ENCODE measurements around the gene LRP1B.
A peak's percentile ranks its signal among the peaks of the same experiment; 100 is the strongest.

Gene LRP1B

DNA sequence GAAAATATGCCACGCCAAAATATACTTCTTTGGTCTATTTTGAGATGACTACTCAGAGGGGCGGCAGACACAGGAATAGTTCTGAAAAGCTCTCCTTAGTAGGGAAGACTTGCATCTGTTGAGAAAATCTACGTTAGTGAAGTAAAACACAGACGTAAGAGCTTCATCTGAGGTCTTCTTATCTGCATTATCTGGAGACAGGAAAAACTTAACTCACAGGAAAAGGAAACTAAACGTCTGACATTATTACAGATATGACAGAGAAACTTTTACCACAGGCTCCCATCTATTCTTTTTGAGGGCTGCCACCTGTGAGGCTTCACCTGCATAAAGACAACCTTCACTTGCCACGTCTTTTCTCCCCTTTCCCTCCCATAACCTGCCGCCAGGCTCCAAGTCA is 1295.7 kb downstream of the LRP1B start:
- TF ChIP-seq FOXM1 (IDR thresholded peaks at IDR 0.05; ENCODE audit: borderline replicate concordance, low read depth) (no peak), TCF12 (IDR thresholded peaks at IDR 0.05; ENCODE audit: low read depth) (no peak), MAX (IDR thresholded peaks at IDR 0.05) (no peak), NFIC (IDR thresholded peaks at IDR 0.05) (no peak), YY1 (IDR thresholded peaks at IDR 0.05; ENCODE audit: low read depth) (no peak), TEAD4 (IDR thresholded peaks at IDR 0.05) (no peak), CREB1 (IDR thresholded peaks at IDR 0.05; ENCODE audit: low read depth) (no peak), EP300 (IDR thresholded peaks at IDR 0.05; ENCODE audit: borderline replicate concordance) (no peak), ZBTB7A (IDR thresholded peaks at IDR 0.05; ENCODE audit: low read depth) (no peak), TAF1 (IDR thresholded peaks at IDR 0.05; ENCODE audit: low read depth) (no peak)

DNA sequence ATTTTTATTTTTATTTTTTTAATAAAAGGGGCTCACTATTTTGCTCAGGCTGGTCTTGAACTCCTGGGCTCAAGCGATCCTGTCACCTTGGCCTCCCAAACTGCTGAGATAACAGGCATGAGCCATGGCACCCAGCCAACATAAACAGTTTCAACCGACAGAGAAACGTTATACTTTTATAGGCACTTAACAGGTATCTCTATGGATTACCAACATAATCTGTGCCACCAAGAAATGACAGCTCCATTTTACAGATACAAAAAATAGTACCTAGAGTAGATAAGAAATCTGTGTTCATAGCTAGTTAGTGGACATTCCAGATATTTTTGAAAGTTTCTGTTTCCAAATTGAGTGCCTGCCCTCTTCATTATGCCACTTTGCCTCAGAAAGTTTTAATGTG is 1316.7 kb downstream of the LRP1B start:
- no peak for TF ChIP-seq MAX (IDR thresholded peaks at IDR 0.05)
- TF ChIP-seq, protein P1, sequence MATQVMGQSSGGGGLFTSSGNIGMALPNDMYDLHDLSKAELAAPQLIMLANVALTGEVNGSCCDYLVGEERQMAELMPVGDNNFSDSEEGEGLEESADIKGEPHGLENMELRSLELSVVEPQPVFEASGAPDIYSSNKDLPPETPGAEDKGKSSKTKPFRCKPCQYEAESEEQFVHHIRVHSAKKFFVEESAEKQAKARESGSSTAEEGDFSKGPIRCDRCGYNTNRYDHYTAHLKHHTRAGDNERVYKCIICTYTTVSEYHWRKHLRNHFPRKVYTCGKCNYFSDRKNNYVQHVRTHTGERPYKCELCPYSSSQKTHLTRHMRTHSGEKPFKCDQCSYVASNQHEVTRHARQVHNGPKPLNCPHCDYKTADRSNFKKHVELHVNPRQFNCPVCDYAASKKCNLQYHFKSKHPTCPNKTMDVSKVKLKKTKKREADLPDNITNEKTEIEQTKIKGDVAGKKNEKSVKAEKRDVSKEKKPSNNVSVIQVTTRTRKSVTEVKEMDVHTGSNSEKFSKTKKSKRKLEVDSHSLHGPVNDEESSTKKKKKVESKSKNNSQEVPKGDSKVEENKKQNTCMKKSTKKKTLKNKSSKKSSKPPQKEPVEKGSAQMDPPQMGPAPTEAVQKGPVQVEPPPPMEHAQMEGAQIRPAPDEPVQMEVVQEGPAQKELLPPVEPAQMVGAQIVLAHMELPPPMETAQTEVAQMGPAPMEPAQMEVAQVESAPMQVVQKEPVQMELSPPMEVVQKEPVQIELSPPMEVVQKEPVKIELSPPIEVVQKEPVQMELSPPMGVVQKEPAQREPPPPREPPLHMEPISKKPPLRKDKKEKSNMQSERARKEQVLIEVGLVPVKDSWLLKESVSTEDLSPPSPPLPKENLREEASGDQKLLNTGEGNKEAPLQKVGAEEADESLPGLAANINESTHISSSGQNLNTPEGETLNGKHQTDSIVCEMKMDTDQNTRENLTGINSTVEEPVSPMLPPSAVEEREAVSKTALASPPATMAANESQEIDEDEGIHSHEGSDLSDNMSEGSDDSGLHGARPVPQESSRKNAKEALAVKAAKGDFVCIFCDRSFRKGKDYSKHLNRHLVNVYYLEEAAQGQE (IDR thresholded peaks at IDR 0.05; ENCODE audit: low read depth): no peak
- TF ChIP-seq TEAD4 (IDR thresholded peaks at IDR 0.05): no peak
- TF ChIP-seq NFIC (IDR thresholded peaks at IDR 0.05): no peak
- TF ChIP-seq RAD21 (IDR thresholded peaks at IDR 0.05; ENCODE audit: low read depth): no peak
- no peak for TF ChIP-seq CEBPB (IDR thresholded peaks at IDR 0.05)
- TF ChIP-seq CREB1 (IDR thresholded peaks at IDR 0.05; ENCODE audit: low read depth): no peak
- no peak for TF ChIP-seq EP300 (IDR thresholded peaks at IDR 0.05; ENCODE audit: borderline replicate concordance)
- no peak for TF ChIP-seq YY1 (IDR thresholded peaks at IDR 0.05; ENCODE audit: low read depth)
- TF ChIP-seq TAF1 (IDR thresholded peaks at IDR 0.05; ENCODE audit: low read depth): no peak
- no peak for TF ChIP-seq USF1 (IDR thresholded peaks at IDR 0.05)
- no peak for TF ChIP-seq FOXM1 (IDR thresholded peaks at IDR 0.05; ENCODE audit: borderline replicate concordance, low read depth)
- no peak for TF ChIP-seq ZBTB7A (IDR thresholded peaks at IDR 0.05; ENCODE audit: low read depth)
- TF ChIP-seq EGR1 (IDR thresholded peaks at IDR 0.05): no peak
- no peak for TF ChIP-seq TCF12 (IDR thresholded peaks at IDR 0.05; ENCODE audit: low read depth)

DNA sequence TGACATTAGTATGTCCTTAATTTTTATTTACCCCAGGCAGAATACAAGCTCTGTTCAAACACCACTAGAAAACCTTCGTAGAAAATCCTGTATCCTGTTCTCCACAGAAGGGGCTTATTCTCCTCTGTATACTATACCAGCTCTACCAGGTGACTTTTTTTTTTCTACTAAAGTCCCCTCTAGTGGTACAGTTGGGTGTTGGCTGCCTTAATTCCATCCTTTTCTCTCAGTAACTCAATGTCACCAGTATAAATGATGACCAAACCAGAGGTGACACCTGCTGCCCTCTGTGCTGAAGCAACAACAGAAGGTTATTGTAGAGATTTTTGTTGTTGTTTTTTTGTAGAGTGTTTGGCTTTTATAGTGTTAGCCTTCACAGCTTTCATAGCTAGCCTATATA is 1322.0 kb downstream of the LRP1B start:
- TF ChIP-seq EGR1 (IDR thresholded peaks at IDR 0.05) (no peak), RAD21 (IDR thresholded peaks at IDR 0.05; ENCODE audit: low read depth) (peak; percentile 38; the same call in 1 of the 2 replicates)

GRCh38 chr2:140808211-140808610 is 1322.6 kb downstream of the LRP1B start:
- no peak for TF ChIP-seq TCF12 (IDR thresholded peaks at IDR 0.05; ENCODE audit: low read depth)
- no peak for TF ChIP-seq FOXM1 (IDR thresholded peaks at IDR 0.05; ENCODE audit: borderline replicate concordance, low read depth)
- no peak for TF ChIP-seq NFIC (IDR thresholded peaks at IDR 0.05)
- TF ChIP-seq EGR1 (IDR thresholded peaks at IDR 0.05): no peak
- no peak for TF ChIP-seq TEAD4 (IDR thresholded peaks at IDR 0.05)
- TF ChIP-seq CREB1 (IDR thresholded peaks at IDR 0.05; ENCODE audit: low read depth): no peak
- TF ChIP-seq YY1 (IDR thresholded peaks at IDR 0.05; ENCODE audit: low read depth): no peak
- TF ChIP-seq TAF1 (IDR thresholded peaks at IDR 0.05; ENCODE audit: low read depth): no peak
- no peak for TF ChIP-seq ZBTB7A (IDR thresholded peaks at IDR 0.05; ENCODE audit: low read depth)
- no peak for TF ChIP-seq CEBPB (IDR thresholded peaks at IDR 0.05)
- no peak for TF ChIP-seq USF1 (IDR thresholded peaks at IDR 0.05)
- no peak for TF ChIP-seq MAX (IDR thresholded peaks at IDR 0.05)
- TF ChIP-seq, protein P1 (IDR thresholded peaks at IDR 0.05; ENCODE audit: low read depth): no peak
- no peak for TF ChIP-seq RAD21 (IDR thresholded peaks at IDR 0.05; ENCODE audit: low read depth)

DNA sequence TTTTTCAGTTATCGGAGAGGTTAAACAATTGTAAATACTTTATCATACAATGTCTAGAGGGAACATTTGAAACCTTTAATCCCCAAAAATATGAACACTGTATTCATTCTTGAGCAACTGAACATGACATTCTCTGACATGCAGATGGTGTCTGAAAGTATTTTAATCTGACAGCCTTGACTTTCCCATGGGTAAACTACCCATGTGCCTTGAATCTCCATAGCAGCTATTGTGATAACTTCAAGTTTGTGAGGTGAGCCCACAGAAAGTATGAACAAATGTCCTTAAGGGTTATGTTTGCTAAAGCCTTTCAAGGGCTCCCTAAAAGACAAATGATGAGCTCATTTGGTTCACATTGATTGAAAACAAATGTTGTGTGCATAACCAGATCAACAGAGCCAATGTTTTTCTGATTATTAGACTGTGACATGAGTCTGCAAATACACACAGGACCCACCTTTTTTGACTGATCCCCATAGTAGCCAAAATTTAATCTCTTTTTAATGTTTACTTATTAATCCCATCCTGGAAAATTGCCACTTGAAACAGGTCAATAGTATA is 1326.0 kb downstream of the LRP1B start:
- TF ChIP-seq CREB1 (IDR thresholded peaks at IDR 0.05; ENCODE audit: low read depth) (no peak), TEAD4 (IDR thresholded peaks at IDR 0.05) (no peak), TCF12 (IDR thresholded peaks at IDR 0.05; ENCODE audit: low read depth) (no peak)
- TF ChIP-seq, protein P1 (IDR thresholded peaks at IDR 0.05; ENCODE audit: low read depth): no peak

Measured in Ishikawa (cell line).